Caco-2 (cell line): Measurements from ENCODE around the gene TCHP. TPM values are rescaled to one million over a fixed set of nuclear protein-coding genes. Genes with fewer than 3 reads are reported as not detected.

Experiments
- BruUV-seq: library from RNA; stranded (reverse); fragments of 400-500 nt; replicated peaks from 2 replicates; lab custom pipeline; 2021; lab: Mats Ljungman, UMichigan
- CTCF ChIA-PET: fragments of 300-600 bp; sonication (Branson Sonifier 250); formaldehyde crosslinking; loops from one replicate; lab custom pipeline; 2022; ENCODE audit warnings: antibody characterized with exemption; lab: Charles Lee
- POLR2A ChIA-PET: fragments of 300-600 bp; sonication (Branson Sonifier 250); formaldehyde crosslinking; loops from one replicate; lab custom pipeline; 2022; ENCODE audit warnings: antibody characterized with exemption; lab: Charles Lee
- DNase-seq, 2 experiments: peaks; one replicate each; pipeline versions ENCODE4 v3.0.0 to v3.0.0-alpha.2; 2020 to 2022
- H3K27me3 ChIP-seq: replicated peaks from 2 replicates; pipeline ENCODE4 v1.6.0; 2011; ENCODE audit warnings: low read length; ENCODE audit not compliant: control insufficient read depth, insufficient read depth
- H3K36me3 ChIP-seq: 2 replicates; pipeline ENCODE4 v1.5.1; 2011; ENCODE audit warnings: low read length; ENCODE audit not compliant: control insufficient read depth, insufficient read depth
- H3K4me1 ChIP-seq: fragments of 250-450 bp; sonication (Bioruptor Pico); 2 replicates; pipeline ENCODE4 v1.5.1; 2020; ENCODE audit warnings: mild to moderate bottlenecking
- H3K4me3 ChIP-seq: 2 replicates; pipeline ENCODE4 v1.5.1; 2011; ENCODE audit warnings: low read depth, mild to moderate bottlenecking, control low read depth, low read length
- H3K9me3 ChIP-seq: fragments of 250-450 bp; sonication (Bioruptor Pico); 2 replicates; pipeline ENCODE4 v1.5.1; 2020; ENCODE audit warnings: mild to moderate bottlenecking, moderate library complexity
- H3K27ac Mint-ChIP-seq: one replicate; pipeline ENCODE4 v1.8.0; 2022; ENCODE audit warnings: mixed read lengths; ENCODE audit not compliant: unreplicated experiment
- H3K27me3 Mint-ChIP-seq: one replicate; pipeline ENCODE4 v1.8.0; 2022; ENCODE audit warnings: mixed read lengths; ENCODE audit not compliant: insufficient read depth, unreplicated experiment
- H3K36me3 Mint-ChIP-seq: one replicate; pipeline ENCODE4 v1.8.0; 2022; ENCODE audit warnings: mild to moderate bottlenecking, mixed read lengths; ENCODE audit not compliant: insufficient read depth, unreplicated experiment
- H3K4me1 Mint-ChIP-seq: one replicate; pipeline ENCODE4 v1.8.0; 2022; ENCODE audit warnings: low read depth, mixed read lengths; ENCODE audit not compliant: unreplicated experiment
- H3K4me3 Mint-ChIP-seq: one replicate; pipeline ENCODE4 v1.8.0; 2022; ENCODE audit warnings: mild to moderate bottlenecking, moderate library complexity, mixed read lengths; ENCODE audit not compliant: unreplicated experiment
- H3K9me3 Mint-ChIP-seq: one replicate; pipeline ENCODE4 v1.8.0; 2022; ENCODE audit warnings: mixed read lengths; ENCODE audit not compliant: unreplicated experiment
- intact Hi-C: fragments of 100-400 bp; cut with micrococcal nuclease; formaldehyde crosslinking; loops from one replicate; pipeline ENCODE4 v1.10.0; 2022; ENCODE audit not compliant: unreplicated experiment
- total RNA-seq: library from RNA; stranded (reverse); gene quantifications from 2 replicates; pipeline ENCODE4 v1.2.3, GENCODE V29; 2022
- TF ChIP-seq, protein P1 (sequence below), 2 experiments: fragments of 200-600 bp in 1 of 2; IDR thresholded peaks; 1 replicate in 1 of 2; 2 replicates in 1 of 2; pipeline versions ENCODE4 v1.5.1 to v1.8.0; 2011 to 2022; ENCODE audit warnings: antibody characterized with exemption in 1 of 2, control low read depth in 1 of 2, inconsistent platforms in 1 of 2, low read depth in 1 of 2, low read length in 1 of 2, mild to moderate bottlenecking in 1 of 2, moderate library complexity in 1 of 2; ENCODE audit not compliant: insufficient read depth in 1 of 2, severe bottlenecking in 1 of 2, unreplicated experiment in 1 of 2

The TCHP gene
- total RNA-seq, 1 experiment from 2014 or later = 17.7 TPM

DNA sequence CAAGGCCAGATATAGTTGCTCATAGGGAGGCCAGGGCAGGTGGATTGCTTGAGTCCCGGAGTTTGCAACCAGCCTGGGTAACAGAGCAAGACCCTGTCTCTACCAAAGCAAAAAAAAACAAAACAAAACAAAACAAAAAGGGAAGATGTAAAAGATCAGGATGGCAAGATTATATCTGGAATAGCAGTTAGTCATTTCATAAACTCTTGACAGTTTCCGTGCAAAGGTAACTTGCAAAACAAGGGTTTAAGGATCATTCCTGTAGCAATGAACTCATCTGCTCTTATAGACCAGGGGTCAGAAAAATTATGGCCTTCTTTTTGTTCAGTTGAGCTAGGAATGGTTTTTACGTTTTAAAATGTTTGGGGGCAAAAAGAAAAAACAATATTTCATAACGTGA, 66.5 kb downstream of the TCHP start:
- H3K4me3 Mint-ChIP-seq = no peak overlapping the region
- CTCF ChIA-PET = interaction anchor here (0.6 kb wide), 1 partner anchor 126 kb away, joined by 5 read pairs; no protein-coding TSS in a partner anchor

GRCh38 chr12:109967383-109968031, 67.4 kb downstream of the TCHP start:
- Histone ChIP-seq H3K4me3 (no peak overlapping the region), H3K9me3 (no peaks in the 10 kb centered on the region), H3K36me3 (peaks cover 2% of the 10 kb centered on the region; the same call in 1 of the 2 replicates), H3K4me1 (no peaks in the 10 kb centered on the region), H3K27me3 (no peaks in the 10 kb centered on the region)
- no TSS peak for BruUV-seq
- Mint-ChIP-seq H3K4me3 (no peak overlapping the region), H3K27me3 (no peaks in the 10 kb centered on the region), H3K9me3 (no peaks in the 10 kb centered on the region), H3K4me1 (no peaks in the 10 kb centered on the region), H3K36me3 (peaks cover 17% of the 10 kb centered on the region), H3K27ac (no peak overlapping the region)
- ChIA-PET POLR2A (no interaction called here), CTCF (interaction anchor here (0.5 kb wide), 2 partner anchors 162 to 233 kb away, joined by 3 to 4 read pairs; no protein-coding TSS in a partner anchor)
- TF ChIP-seq, protein P1, sequence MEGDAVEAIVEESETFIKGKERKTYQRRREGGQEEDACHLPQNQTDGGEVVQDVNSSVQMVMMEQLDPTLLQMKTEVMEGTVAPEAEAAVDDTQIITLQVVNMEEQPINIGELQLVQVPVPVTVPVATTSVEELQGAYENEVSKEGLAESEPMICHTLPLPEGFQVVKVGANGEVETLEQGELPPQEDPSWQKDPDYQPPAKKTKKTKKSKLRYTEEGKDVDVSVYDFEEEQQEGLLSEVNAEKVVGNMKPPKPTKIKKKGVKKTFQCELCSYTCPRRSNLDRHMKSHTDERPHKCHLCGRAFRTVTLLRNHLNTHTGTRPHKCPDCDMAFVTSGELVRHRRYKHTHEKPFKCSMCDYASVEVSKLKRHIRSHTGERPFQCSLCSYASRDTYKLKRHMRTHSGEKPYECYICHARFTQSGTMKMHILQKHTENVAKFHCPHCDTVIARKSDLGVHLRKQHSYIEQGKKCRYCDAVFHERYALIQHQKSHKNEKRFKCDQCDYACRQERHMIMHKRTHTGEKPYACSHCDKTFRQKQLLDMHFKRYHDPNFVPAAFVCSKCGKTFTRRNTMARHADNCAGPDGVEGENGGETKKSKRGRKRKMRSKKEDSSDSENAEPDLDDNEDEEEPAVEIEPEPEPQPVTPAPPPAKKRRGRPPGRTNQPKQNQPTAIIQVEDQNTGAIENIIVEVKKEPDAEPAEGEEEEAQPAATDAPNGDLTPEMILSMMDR (IDR thresholded peaks at IDR 0.05; ENCODE audit: insufficient read depth in 1 of 2, low read depth in 1 of 2, low read length in 1 of 2, severe bottlenecking in 1 of 2, unreplicated experiment in 1 of 2) = no peak
- no peak for DNase-seq
- intact Hi-C loops = no loop called here

More for the DNA sequence above, 66.5 kb downstream of the TCHP start:
- H3K4me1 ChIP-seq = no peaks in the 10 kb centered on the region
- H3K9me3 Mint-ChIP-seq = no peaks in the 10 kb centered on the region
- H3K4me3 ChIP-seq = no peak overlapping the region
- peaks cover 17% of the 10 kb centered on the region for H3K36me3 Mint-ChIP-seq
- peaks cover 2% of the 10 kb centered on the region; the same call in 1 of the 2 replicates for H3K36me3 ChIP-seq
- H3K4me1 Mint-ChIP-seq = no peaks in the 10 kb centered on the region
- no peaks in the 10 kb centered on the region for H3K9me3 ChIP-seq
- POLR2A ChIA-PET = no interaction called here
- TF ChIP-seq, protein P1 (IDR thresholded peaks at IDR 0.05; ENCODE audit: insufficient read depth in 1 of 2, low read depth in 1 of 2, low read length in 1 of 2, severe bottlenecking in 1 of 2, unreplicated experiment in 1 of 2) = no peak
- no peak for DNase-seq
- intact Hi-C loops = no loop called here
- H3K27me3 Mint-ChIP-seq = no peaks in the 10 kb centered on the region
- H3K27me3 ChIP-seq = no peaks in the 10 kb centered on the region
- BruUV-seq = no TSS peak
- H3K27ac Mint-ChIP-seq = no peak overlapping the region

Other genes starting within 250 kb of the TCHP start
- gene FAM222A, start 186.4 kb upstream of the TCHP start, total RNA-seq = 17.4 and 18.0 TPM in 2 replicates
- not detected in 2 replicates for gene TRPV4, start 66.9 kb upstream of the TCHP start, total RNA-seq
- 12.2 and 14.9 TPM in 2 replicates for gene GLTP, start 19.7 kb upstream of the TCHP start, total RNA-seq
- 29.3 and 30.0 TPM in 2 replicates for gene GIT2, start 96.1 kb downstream of the TCHP start, total RNA-seq
- gene ANKRD13A, start 99.2 kb downstream of the TCHP start, total RNA-seq = 42.2 and 47.2 TPM in 2 replicates
- 10.8 and 11.9 TPM in 2 replicates for gene C12orf76, start 148.2 kb downstream of the TCHP start, total RNA-seq
- gene IFT81, start 224.1 kb downstream of the TCHP start, total RNA-seq = 5.9 and 6.3 TPM in 2 replicates